HG03457 (cell line): ENCODE data around the gene CYP4F12.

Experiments
- ATAC-seq: cut with Tn5 transposase; IDR thresholded peaks from one replicate; pipeline ENCODE4 v1.9.1; 2021; ENCODE audit warnings: moderate number of reproducible peaks; ENCODE audit not compliant: unreplicated experiment

CYP4F12 gene

GRCh38 chr19:15702534-15702930, 29.6 kb downstream of the CYP4F12 start:
- ATAC-seq: no peak

- no peak for ATAC-seq
These were observed 41.8 kb downstream of the CYP4F12 start for GRCh38 chr19:15714638-15715037.

- no peak for ATAC-seq
These were observed 42.8 kb downstream of the CYP4F12 start for GRCh38 chr19:15715642-15716041.

GRCh38 chr19:15717809-15718208, 44.9 kb downstream of the CYP4F12 start:
- ATAC-seq: no peak

GRCh38 chr19:15721268-15721667, 48.4 kb downstream of the CYP4F12 start:
- no peak for ATAC-seq

- ATAC-seq: no peak
These were observed 50.1 kb downstream of the CYP4F12 start for GRCh38 chr19:15722956-15723355.

- ATAC-seq: no peak
These were observed 54.8 kb downstream of the CYP4F12 start, which contains the start of gene OR10H2 for GRCh38 chr19:15727724-15728123. OR10H2 (plus strand) TSS chr19:15728024; CDS start chr19:15728044, 20 bp downstream.

GRCh38 chr19:15730538-15730937, 57.7 kb downstream of the CYP4F12 start:
- no peak for ATAC-seq

- no peak for ATAC-seq
These were observed 59.5 kb downstream of the CYP4F12 start for GRCh38 chr19:15732388-15732787.

- no peak for ATAC-seq
These were observed 61.0 kb downstream of the CYP4F12 start for GRCh38 chr19:15733895-15734294.

GRCh38 chr19:15737722-15738121, 64.8 kb downstream of the CYP4F12 start, which contains the start of gene OR10H3:
OR10H3 (plus strand) TSS chr19:15737985; CDS start chr19:15741393, 3,408 bp downstream.
- no peak for ATAC-seq

GRCh38 chr19:15740785-15741184, 67.9 kb downstream of the CYP4F12 start:
- no peak for ATAC-seq
